SH-SY5Y (cell line): ENCODE data around the gene RERE.

Experiments used
- GATA2 ChIP-seq: IDR thresholded peaks from 2 replicates; pipeline ENCODE4 v1.6.1; 2011; ENCODE audit warnings: mild to moderate bottlenecking, low read depth, low read length
- GATA3 ChIP-seq: IDR thresholded peaks from 2 replicates; pipeline ENCODE4 v1.6.1; 2011; ENCODE audit warnings: low read depth, mild to moderate bottlenecking, low read length, moderate library complexity

GRCh38 chr1:8790478-8790877, 27.0 kb downstream of the RERE start:
- TF ChIP-seq GATA2 (no peak), GATA3 (no peak)
